CD8-positive, alpha-beta memory T cell (primary cell): ENCODE results near the gene MRPL23. TPM values are rescaled to one million over a fixed set of nuclear protein-coding genes. Genes with fewer than 3 reads are reported as not detected.

Experiments
- CTCF ChIA-PET: fragments of 350-600 bp; sonication (Branson Sonifier 250); formaldehyde crosslinking; loops from one replicate; lab custom pipeline; 2021; ENCODE audit warnings: antibody characterized with exemption; lab: Charles Lee
- POLR2A ChIA-PET: fragments of 350-600 bp; sonication (Branson Sonifier 250); formaldehyde crosslinking; loops from one replicate; lab custom pipeline; 2021; ENCODE audit warnings: antibody characterized with exemption; lab: Charles Lee
- DNase-seq, 5 donors: peaks; one replicate each; pipeline versions ENCODE4 v3.0.0 to v3.0.0-alpha.2; 2020 to 2022; ENCODE audit warnings: mixed read lengths in 1 of 5
- H3K27ac ChIP-seq: one replicate; pipeline ENCODE4 v1.7.0; 2013; ENCODE audit warnings: low read depth, mild to moderate bottlenecking, low read length, moderate library complexity
- H3K27me3 ChIP-seq: 2 replicates; pipeline ENCODE4 v1.7.0; 2013; ENCODE audit warnings: low read length, mild to moderate bottlenecking; ENCODE audit not compliant: insufficient read depth, poor library complexity, severe bottlenecking
- H3K36me3 ChIP-seq: 2 replicates; pipeline ENCODE4 v1.7.0; 2013; ENCODE audit warnings: mild to moderate bottlenecking, low read length, moderate library complexity; ENCODE audit not compliant: insufficient read depth
- H3K4me1 ChIP-seq: 2 replicates; pipeline ENCODE4 v1.7.0; 2013; ENCODE audit warnings: mild to moderate bottlenecking, low read length, moderate library complexity; ENCODE audit not compliant: insufficient read depth
- H3K4me3 ChIP-seq: 2 replicates; pipeline ENCODE4 v1.7.0; 2013; ENCODE audit warnings: mild to moderate bottlenecking, low read length
- H3K9me3 ChIP-seq: 2 replicates; pipeline ENCODE4 v1.7.0; 2013; ENCODE audit warnings: mild to moderate bottlenecking, low read length
- H3K27ac Mint-ChIP-seq, 8 donors: one replicate each; pipeline ENCODE4 v1.8.0; 2020 to 2021; ENCODE audit warnings: mixed read lengths in 8 of 8, mild to moderate bottlenecking in 6 of 8, inconsistent platforms in 3 of 8, moderate library complexity in 3 of 8
- H3K27me3 Mint-ChIP-seq, 2 donors: one replicate each; pipeline ENCODE4 v1.8.0; 2020 to 2021; ENCODE audit warnings: mixed read lengths in 2 of 2, mild to moderate bottlenecking in 1 of 2, moderate library complexity in 1 of 2
- H3K36me3 Mint-ChIP-seq, 3 donors: one replicate each; pipeline ENCODE4 v1.8.0; 2020 to 2021; ENCODE audit warnings: mixed read lengths in 3 of 3, inconsistent platforms in 1 of 3, mild to moderate bottlenecking in 1 of 3
- H3K4me1 Mint-ChIP-seq, 3 donors: one replicate each; pipeline ENCODE4 v1.8.0; 2020 to 2021; ENCODE audit warnings: mixed read lengths in 3 of 3, inconsistent platforms in 1 of 3, mild to moderate bottlenecking in 1 of 3
- H3K4me3 Mint-ChIP-seq, 7 donors: one replicate each; pipeline ENCODE4 v1.8.0; 2020 to 2021; ENCODE audit warnings: mixed read lengths in 7 of 7, mild to moderate bottlenecking in 6 of 7, moderate library complexity in 4 of 7, inconsistent platforms in 2 of 7
- H3K9me3 Mint-ChIP-seq, 5 donors: one replicate each; pipeline ENCODE4 v1.8.0; 2020 to 2022; ENCODE audit warnings: mixed read lengths in 5 of 5, mild to moderate bottlenecking in 3 of 5, moderate library complexity in 2 of 5, inconsistent platforms in 1 of 5
- polyA plus RNA-seq: library from polyadenylated mRNA; unstranded; fragments of 300-500 nt; fragmentation: Illumina TruSeq; gene quantifications from one replicate; pipeline ENCODE4 v1.2.3, GENCODE V29; 2021
- total RNA-seq, 2 experiments: library from RNA; stranded (reverse); gene quantifications; one replicate each; pipeline ENCODE4 v1.2.3, GENCODE V29; 2021

MRPL23 gene
- total and polyA plus RNA-seq, 3 experiments from 2014 or later: 9.3 to 129 (median 127) TPM

DNA sequence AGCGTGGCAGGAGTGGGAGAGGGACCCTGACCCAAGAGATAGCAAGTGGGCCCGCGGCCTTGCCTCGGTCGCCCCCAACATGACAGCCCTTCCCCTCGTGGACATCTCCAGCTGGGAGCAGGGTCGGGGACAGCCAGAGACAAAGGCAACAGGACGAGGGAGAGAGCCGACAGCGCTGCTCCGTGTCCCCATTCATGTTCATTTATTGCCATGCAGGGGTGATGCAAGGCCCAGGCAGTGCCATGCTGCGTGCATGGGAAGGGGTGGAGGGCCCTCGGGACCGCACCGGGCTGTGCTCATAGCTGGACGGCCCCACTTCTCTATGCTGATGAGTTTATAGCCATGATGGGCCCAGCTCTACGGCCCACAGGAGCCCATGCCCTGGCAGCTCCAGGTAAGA lies 12.7 kb downstream of the MRPL23 start:
- no peaks in the 10 kb centered on the region for H3K27me3 Mint-ChIP-seq

DNA sequence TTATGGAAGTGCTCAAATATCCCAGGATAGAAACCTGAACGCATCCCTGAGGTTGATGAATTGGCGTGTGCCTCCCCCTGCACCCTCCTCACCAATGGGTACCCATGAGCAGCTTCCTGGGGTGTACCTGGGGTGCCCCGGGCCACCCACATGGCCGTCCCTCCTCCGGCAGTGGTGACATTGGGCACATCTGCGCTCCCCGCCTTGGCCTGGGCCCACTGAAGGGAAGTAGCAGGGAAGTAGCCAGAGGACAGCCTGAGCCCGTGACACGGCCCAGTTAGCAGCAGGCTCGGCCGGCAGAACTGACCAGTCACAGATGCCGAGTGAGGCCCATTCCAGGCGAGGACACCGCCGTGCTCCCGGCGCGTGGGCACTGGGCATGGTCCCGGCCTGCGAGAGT lies 16.7 kb downstream of the MRPL23 start:
- CTCF ChIA-PET: no interaction called here
- no peaks in the 10 kb centered on the region for H3K4me1 ChIP-seq
- H3K4me3 Mint-ChIP-seq: no peak overlapping the region
- H3K9me3 Mint-ChIP-seq: no peaks in the 10 kb centered on the region
- H3K27me3 Mint-ChIP-seq: no peaks in the 10 kb centered on the region
- H3K4me3 ChIP-seq: no peak overlapping the region
- no peak overlapping the region for H3K27ac Mint-ChIP-seq
- H3K27ac ChIP-seq: no peak overlapping the region
- no peaks in the 10 kb centered on the region for H3K27me3 ChIP-seq
- H3K4me1 Mint-ChIP-seq: no peaks in the 10 kb centered on the region
- H3K9me3 ChIP-seq: no peaks in the 10 kb centered on the region
- DNase-seq: peak in 1 of 5 donors; percentile 6
- no peaks in the 10 kb centered on the region for H3K36me3 ChIP-seq
- no peaks in the 10 kb centered on the region for H3K36me3 Mint-ChIP-seq
- POLR2A ChIA-PET: no interaction called here

More for the DNA sequence above, 12.7 kb downstream of the MRPL23 start:
- POLR2A ChIA-PET: no interaction called here
- no peak overlapping the region for H3K4me3 Mint-ChIP-seq
- no peaks in the 10 kb centered on the region for H3K4me1 Mint-ChIP-seq
- peak in 1 of 5 donors; percentile 8 for DNase-seq
- CTCF ChIA-PET: no interaction called here
- H3K36me3 ChIP-seq: no peaks in the 10 kb centered on the region
- H3K9me3 ChIP-seq: no peaks in the 10 kb centered on the region
- no peaks in the 10 kb centered on the region for H3K4me1 ChIP-seq
- no peaks in the 10 kb centered on the region for H3K27me3 ChIP-seq
- H3K9me3 Mint-ChIP-seq: no peaks in the 10 kb centered on the region
- H3K27ac Mint-ChIP-seq: no peak overlapping the region
- H3K36me3 Mint-ChIP-seq: no peaks in the 10 kb centered on the region
- H3K27ac ChIP-seq: no peak overlapping the region
- H3K4me3 ChIP-seq: no peak overlapping the region

DNA sequence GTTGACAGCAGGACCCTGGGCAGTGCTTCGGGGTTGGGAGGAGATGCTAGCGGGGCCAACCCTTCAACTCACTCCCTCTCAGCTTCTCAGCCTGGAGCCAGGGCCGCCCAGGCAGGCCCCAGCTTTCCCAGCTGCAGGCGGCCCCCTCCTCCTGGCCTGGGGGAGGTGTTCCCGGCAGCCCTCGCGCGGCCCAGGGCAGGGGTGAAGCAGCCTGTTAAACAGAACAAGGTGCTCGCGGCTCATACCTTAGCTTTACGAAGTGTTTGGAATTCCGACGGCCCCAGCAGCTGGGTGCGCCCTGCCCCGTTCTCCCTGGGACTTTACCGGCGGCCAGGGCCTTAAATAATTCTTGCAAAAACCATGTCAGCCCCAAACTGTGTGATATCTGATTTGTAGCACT lies 17.2 kb downstream of the MRPL23 start:
- H3K4me3 ChIP-seq: no peak overlapping the region
- H3K9me3 ChIP-seq: no peaks in the 10 kb centered on the region
- Mint-ChIP-seq H3K9me3 (no peaks in the 10 kb centered on the region), H3K36me3 (no peaks in the 10 kb centered on the region), H3K4me3 (no peak overlapping the region), H3K4me1 (no peaks in the 10 kb centered on the region), H3K27me3 (no peaks in the 10 kb centered on the region), H3K27ac (no peak overlapping the region)
- H3K36me3 ChIP-seq: no peaks in the 10 kb centered on the region
- CTCF ChIA-PET: no interaction called here
- H3K27ac ChIP-seq: no peak overlapping the region
- no peaks in the 10 kb centered on the region for H3K4me1 ChIP-seq
- DNase-seq: no peak
- POLR2A ChIA-PET: no interaction called here
- no peaks in the 10 kb centered on the region for H3K27me3 ChIP-seq

DNA sequence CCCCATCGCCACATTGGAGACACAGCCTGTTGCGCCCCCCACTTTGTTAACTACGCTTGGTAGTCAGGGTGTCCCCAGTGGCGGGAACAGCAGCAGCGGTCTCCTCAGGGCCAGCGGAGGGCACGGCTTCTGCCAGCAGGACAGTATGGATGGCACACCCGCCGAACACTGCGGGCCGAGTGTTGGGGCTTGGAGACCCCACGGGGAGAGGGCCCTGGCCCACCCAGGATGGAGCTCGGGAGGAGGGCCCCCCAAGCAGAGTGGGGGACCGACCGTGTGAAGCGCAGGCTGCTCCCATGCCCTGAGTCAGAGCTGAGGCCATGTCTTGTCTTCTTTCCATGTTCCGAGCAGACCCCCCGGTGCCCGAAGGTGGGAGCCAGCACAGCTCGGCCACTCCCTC lies 17.8 kb downstream of the MRPL23 start:
- ChIA-PET POLR2A (no interaction called here), CTCF (no interaction called here)
- no peaks in the 10 kb centered on the region for H3K36me3 ChIP-seq
- no peaks in the 10 kb centered on the region for H3K36me3 Mint-ChIP-seq
- no peaks in the 10 kb centered on the region for H3K9me3 ChIP-seq
- H3K4me1 ChIP-seq: no peaks in the 10 kb centered on the region
- no peaks in the 10 kb centered on the region for H3K27me3 Mint-ChIP-seq
- H3K4me3 ChIP-seq: no peak overlapping the region
- H3K27ac ChIP-seq: no peak overlapping the region
- no peak overlapping the region for H3K4me3 Mint-ChIP-seq
- H3K27me3 ChIP-seq: no peaks in the 10 kb centered on the region
- no peaks in the 10 kb centered on the region for H3K4me1 Mint-ChIP-seq
- H3K27ac Mint-ChIP-seq: no peak overlapping the region
- DNase-seq: no peak
- H3K9me3 Mint-ChIP-seq: no peaks in the 10 kb centered on the region

DNA sequence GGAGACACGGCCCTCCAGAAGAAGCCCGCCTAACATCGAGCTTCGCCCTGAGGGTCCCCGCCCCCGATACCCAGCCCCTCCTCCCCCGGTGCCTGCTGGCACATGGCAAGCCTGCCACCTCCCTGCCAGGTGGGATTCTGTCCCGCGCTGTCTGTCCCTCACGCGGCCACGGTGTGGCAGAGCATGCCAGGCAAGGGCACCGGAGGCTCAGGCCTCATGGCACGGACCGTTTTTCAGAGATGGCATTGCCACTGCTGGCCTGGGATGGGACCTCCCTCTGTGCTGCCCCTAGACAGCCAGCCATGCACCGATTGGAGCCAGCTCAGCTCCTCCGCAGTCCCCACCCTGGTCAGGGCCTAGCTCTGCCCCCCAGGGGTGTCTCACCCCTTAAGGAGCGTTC lies 19.4 kb downstream of the MRPL23 start:
- Mint-ChIP-seq H3K4me1 (no peaks in the 10 kb centered on the region), H3K27ac (no peak overlapping the region), H3K9me3 (no peaks in the 10 kb centered on the region), H3K27me3 (no peaks in the 10 kb centered on the region), H3K36me3 (no peaks in the 10 kb centered on the region), H3K4me3 (no peak overlapping the region)
- no peaks in the 10 kb centered on the region for H3K4me1 ChIP-seq
- H3K27ac ChIP-seq: no peak overlapping the region
- H3K36me3 ChIP-seq: no peaks in the 10 kb centered on the region
- no peak overlapping the region for H3K4me3 ChIP-seq
- POLR2A ChIA-PET: no interaction called here
- no peaks in the 10 kb centered on the region for H3K9me3 ChIP-seq
- CTCF ChIA-PET: interaction anchor here (0.6 kb wide), 1 partner anchor 185 kb away, joined by 3 read pairs; no protein-coding TSS in a partner anchor
- H3K27me3 ChIP-seq: no peaks in the 10 kb centered on the region
- DNase-seq: peak in 1 of 5 donors; percentile 1

DNA sequence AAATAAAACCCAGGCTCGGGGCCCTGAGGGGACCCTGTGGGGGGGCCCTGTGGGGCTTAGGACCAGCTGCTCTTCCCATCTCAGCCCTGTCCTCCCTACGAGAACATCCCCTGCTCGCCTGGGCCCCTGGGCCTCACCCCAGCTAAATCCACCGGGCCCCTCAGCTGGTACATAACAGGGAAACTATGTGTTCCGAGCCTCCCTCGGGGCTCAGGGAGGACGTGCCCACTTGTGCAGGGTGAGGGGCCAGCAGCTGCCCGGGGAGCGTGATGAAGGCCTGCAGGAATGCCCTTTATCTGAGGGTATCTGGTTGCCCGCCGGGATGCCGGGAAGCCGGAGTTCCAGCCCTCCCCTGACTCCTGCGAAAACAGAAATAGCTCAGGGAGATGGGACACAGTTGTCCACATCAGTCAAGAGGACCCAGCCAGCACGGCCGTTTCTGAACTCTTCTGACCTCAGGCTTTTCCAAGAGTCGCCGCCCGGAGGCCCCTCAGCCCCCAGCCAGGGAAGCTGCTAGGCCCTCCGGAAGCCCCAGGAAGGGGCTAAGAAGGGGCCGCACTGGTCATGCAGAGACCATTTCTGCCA lies 20.6 kb downstream of the MRPL23 start:
- no peaks in the 10 kb centered on the region for H3K27me3 Mint-ChIP-seq
- Histone ChIP-seq H3K4me3 (no peak overlapping the region), H3K9me3 (no peaks in the 10 kb centered on the region), H3K27me3 (no peaks in the 10 kb centered on the region), H3K27ac (no peak overlapping the region), H3K4me1 (no peaks in the 10 kb centered on the region), H3K36me3 (no peaks in the 10 kb centered on the region)
- ChIA-PET POLR2A (no interaction called here), CTCF (interaction anchor here (0.9 to 1.4 kb wide), 2 partner anchors 117 to 135 kb away, joined by 3 to 6 read pairs; no protein-coding TSS in a partner anchor)
- no peak overlapping the region for H3K4me3 Mint-ChIP-seq
- DNase-seq: no peak
- H3K9me3 Mint-ChIP-seq: no peaks in the 10 kb centered on the region
- H3K27ac Mint-ChIP-seq: no peak overlapping the region
- H3K36me3 Mint-ChIP-seq: no peaks in the 10 kb centered on the region
- no peaks in the 10 kb centered on the region for H3K4me1 Mint-ChIP-seq

DNA sequence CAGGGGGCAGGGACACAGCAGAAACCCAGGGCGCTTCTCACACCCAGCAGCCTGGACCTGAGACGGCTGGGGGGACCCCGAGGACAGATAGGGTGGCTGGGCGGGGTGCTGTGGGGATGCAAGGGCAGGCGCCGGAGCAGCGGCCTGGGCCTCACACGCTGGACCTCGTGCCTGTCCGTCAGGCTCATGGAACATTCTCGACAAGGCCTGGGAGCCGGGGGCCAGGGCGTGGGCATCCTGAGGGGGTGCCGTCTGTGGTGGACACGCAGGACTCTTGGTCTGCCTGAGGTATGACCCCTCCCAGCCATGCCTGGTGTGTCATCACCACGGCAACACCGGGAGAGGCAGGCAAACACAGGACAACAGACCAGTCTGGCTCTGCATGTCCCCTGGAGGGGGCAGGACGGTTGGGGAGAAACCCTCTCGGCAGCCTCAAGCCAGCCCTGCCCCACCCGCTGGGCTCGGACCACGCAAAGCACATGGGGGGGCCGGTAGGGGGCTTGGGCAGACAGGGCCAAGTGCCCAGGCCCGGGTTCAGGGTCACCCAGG lies 21.4 kb downstream of the MRPL23 start:
- Histone ChIP-seq H3K36me3 (no peaks in the 10 kb centered on the region), H3K9me3 (no peaks in the 10 kb centered on the region), H3K27ac (no peak overlapping the region), H3K4me3 (no peak overlapping the region), H3K4me1 (no peaks in the 10 kb centered on the region), H3K27me3 (no peaks in the 10 kb centered on the region)
- CTCF ChIA-PET: no interaction called here
- POLR2A ChIA-PET: no interaction called here
- H3K4me1 Mint-ChIP-seq: no peaks in the 10 kb centered on the region
- H3K27ac Mint-ChIP-seq: no peak overlapping the region
- no peaks in the 10 kb centered on the region for H3K36me3 Mint-ChIP-seq
- peak in 1 of 5 donors; percentile 29 for DNase-seq
- H3K4me3 Mint-ChIP-seq: no peak overlapping the region
- no peaks in the 10 kb centered on the region for H3K27me3 Mint-ChIP-seq
- H3K9me3 Mint-ChIP-seq: no peaks in the 10 kb centered on the region

DNA sequence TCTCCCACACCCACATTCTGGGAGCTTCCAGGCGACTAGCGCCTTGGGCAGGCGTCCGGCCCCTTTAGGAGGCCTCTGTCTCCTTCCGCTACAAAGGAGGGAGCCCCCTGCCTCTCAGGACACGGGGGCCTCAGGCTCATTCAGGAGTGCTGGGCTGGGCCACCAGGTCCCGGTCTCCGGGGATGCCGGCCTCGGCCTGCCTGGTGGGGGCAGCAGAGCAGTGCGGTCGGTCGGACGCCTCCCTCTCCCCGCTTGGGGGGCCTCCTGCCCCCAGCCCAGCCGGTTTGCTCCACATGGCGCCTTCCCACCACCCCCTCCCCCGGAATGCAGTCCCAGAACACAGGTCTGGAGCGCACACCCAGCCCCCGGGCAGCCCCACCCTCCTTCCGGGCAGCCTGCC lies 21.9 kb downstream of the MRPL23 start:
- no peaks in the 10 kb centered on the region for H3K36me3 Mint-ChIP-seq
- H3K27ac Mint-ChIP-seq: no peak overlapping the region
- H3K4me3 Mint-ChIP-seq: no peak overlapping the region
- no peaks in the 10 kb centered on the region for H3K4me1 Mint-ChIP-seq
- Histone ChIP-seq H3K27me3 (no peaks in the 10 kb centered on the region), H3K4me1 (no peaks in the 10 kb centered on the region), H3K9me3 (no peaks in the 10 kb centered on the region), H3K27ac (no peak overlapping the region), H3K4me3 (no peak overlapping the region), H3K36me3 (no peaks in the 10 kb centered on the region)
- CTCF ChIA-PET: no interaction called here
- no peaks in the 10 kb centered on the region for H3K9me3 Mint-ChIP-seq
- no peak for DNase-seq
- H3K27me3 Mint-ChIP-seq: no peaks in the 10 kb centered on the region
- POLR2A ChIA-PET: no interaction called here
